Measurements from ENCODE around the gene TOP1. TPM values are rescaled to one million over a fixed set of nuclear protein-coding genes. Genes with fewer than 3 reads are reported as not detected.

Gene TOP1
- total RNA-seq, 2 donors from 2014 or later: 19.7 to 21.2 TPM

DNA sequence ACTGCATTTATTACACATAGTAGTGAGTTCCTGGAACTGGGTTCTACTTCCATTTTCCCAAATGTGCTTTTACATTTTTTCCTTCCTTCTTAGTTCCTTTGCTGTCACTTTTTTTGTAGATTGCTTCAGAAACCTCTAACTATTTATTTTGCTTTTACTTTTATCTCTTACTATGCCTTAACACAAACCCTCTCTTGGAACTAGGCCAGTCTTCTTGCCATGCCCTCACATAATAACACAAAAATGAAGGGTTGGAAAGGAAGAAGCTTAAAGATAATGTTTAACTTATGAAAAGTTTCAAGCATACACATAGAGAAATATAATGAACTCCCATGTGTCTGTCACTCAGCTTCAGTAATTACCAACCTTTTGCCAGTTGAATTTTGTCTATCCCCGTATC is 27.1 kb downstream of the TOP1 start:
- Histone ChIP-seq H3K4me3 (no peak overlapping the region), H3K27ac (no peak overlapping the region), H3K36me3 (no peaks in the 10 kb centered on the region), H3K27me3 (no peaks in the 10 kb centered on the region), H3K9me3 (no peaks in the 10 kb centered on the region), H3K4me1 (peaks cover 0 to 79% of the 10 kb centered on the region in 2 donors)
- no peak for DNase-seq (ENCODE audit: low spot score)
- TF ChIP-seq CTCF (IDR thresholded peaks at IDR 0.05): no peak

DNA sequence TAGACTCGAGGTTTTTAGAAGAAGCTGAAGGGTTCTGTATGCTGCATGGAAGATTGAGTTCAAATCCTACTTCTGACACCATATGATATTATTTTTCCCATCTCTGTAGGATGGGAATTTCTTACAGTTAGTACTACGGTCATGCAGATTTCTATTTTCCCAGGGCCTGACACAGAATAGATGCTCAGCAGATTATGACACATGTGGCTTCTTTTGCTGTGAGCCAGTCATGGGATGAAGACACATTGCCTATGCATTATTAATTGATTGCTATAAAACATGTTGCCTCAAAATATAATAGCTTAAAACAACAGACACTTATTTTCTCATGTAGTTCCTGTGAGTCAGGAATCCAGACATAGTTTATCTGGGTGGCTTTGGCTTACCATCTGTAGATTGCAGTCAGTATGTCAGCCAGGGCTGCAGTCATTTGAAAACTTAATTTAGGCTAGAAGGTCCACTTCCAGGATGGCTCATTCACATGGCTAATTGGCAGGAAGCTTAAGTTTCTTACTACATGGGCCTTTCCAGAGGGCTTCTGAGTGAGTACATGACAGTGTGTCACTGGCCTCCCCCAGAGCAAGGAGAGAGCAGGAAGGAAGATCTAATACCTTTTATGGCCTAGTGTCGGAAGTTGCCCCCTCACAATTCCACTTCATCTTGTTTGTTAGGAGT is 29.5 kb downstream of the TOP1 start:
- no peak for TF ChIP-seq CTCF (IDR thresholded peaks at IDR 0.05)
- Histone ChIP-seq H3K36me3 (no peaks in the 10 kb centered on the region), H3K27me3 (no peaks in the 10 kb centered on the region), H3K4me3 (no peak overlapping the region), H3K4me1 (peaks cover 0 to 55% of the 10 kb centered on the region in 2 donors), H3K9me3 (no peaks in the 10 kb centered on the region), H3K27ac (no peak overlapping the region)
- DNase-seq (ENCODE audit: low spot score): no peak

DNA sequence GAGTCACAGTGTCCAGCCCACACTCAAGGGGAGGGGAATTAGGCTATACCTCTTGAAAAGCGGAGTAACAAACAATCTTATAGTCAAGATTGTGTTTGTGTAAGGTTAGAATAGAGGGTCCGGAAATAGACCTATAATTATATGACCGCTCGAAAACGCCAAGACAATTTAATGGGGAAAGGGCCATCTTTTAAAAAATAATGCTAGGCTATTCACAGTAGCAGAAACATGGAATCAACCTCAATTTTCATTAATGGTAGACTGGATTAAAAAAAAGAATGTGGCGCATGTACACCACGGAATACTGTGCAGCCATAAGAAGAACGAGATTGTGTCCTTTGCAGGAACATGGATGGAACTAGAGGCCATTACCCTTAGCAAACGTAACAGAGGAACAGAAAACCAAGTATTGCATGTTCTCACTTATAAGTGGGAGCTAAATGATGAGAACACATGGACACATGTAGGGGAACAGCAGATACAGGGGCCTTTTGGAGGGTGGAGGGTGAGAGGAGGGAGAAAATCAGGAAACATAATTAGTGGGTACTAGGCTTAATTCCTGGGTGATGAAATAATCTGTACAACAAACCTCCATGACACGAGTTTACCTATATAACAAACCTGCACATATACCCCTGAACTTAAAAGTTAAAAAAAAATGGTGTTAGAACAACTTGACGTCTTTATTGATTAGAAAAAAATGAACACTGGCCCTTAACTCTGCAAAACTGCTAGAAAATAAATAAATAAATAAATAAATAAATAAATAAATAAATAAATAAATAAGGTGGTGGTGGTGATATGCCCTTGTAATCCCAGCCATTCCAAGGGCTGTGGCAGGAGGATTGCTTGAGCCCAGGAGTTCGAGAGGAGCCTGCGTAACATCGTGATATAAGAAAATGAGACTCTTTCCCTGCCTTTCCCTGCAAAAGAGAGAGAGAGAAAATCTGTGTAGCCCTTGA is 30.3 kb downstream of the TOP1 start:
- Histone ChIP-seq H3K27ac (no peak overlapping the region), H3K9me3 (no peaks in the 10 kb centered on the region), H3K27me3 (no peaks in the 10 kb centered on the region), H3K36me3 (no peaks in the 10 kb centered on the region), H3K4me1 (peaks cover 0 to 47% of the 10 kb centered on the region in 2 donors), H3K4me3 (no peak overlapping the region)
- no peak for DNase-seq (ENCODE audit: low spot score)
- TF ChIP-seq CTCF (IDR thresholded peaks at IDR 0.05): no peak

DNA sequence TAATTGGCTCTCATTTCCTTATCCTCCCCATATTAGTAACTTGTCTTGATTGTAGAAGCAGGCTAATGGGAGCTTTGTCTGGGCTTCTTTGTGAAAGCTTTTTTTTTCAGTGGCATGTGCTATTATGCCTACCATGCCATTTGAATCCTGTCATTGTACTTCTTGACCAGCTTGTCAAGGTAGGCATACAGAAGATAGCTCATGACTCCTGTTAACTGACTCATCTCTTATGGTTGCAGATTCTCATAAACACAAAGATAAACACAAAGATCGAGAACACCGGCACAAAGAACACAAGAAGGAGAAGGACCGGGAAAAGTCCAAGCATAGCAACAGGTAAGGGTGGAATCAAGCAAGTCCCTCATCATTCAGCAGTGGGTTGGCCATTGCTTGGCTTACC is 32.5 kb downstream of the TOP1 start:
- H3K9me3 ChIP-seq: no peaks in the 10 kb centered on the region
- no peak overlapping the region for H3K4me3 ChIP-seq
- H3K27me3 ChIP-seq: no peaks in the 10 kb centered on the region
- no peak for DNase-seq (ENCODE audit: low spot score)
- no peak for TF ChIP-seq CTCF (IDR thresholded peaks at IDR 0.05)
- H3K36me3 ChIP-seq: no peaks in the 10 kb centered on the region
- no peak overlapping the region for H3K27ac ChIP-seq
- peaks cover 0 to 29% of the 10 kb centered on the region in 2 donors for H3K4me1 ChIP-seq

GRCh38 chr20:41063442-41063841 is 34.8 kb downstream of the TOP1 start:
- no peaks in the 10 kb centered on the region for H3K9me3 ChIP-seq
- no peaks in the 10 kb centered on the region for H3K36me3 ChIP-seq

More at GRCh38 chr20:41063442-41063841, 34.8 kb downstream of the TOP1 start:
- no peak overlapping the region for H3K4me3 ChIP-seq
- peaks cover 0 to 17% of the 10 kb centered on the region in 2 donors for H3K4me1 ChIP-seq
- no peaks in the 10 kb centered on the region for H3K27me3 ChIP-seq
- H3K27ac ChIP-seq: no peak overlapping the region
- DNase-seq (ENCODE audit: low spot score): no peak
- TF ChIP-seq CTCF (IDR thresholded peaks at IDR 0.05): no peak
